Measurements from ENCODE around the gene ALK.
"Not testable (repeated sequence)": the region's sequence is repeated elsewhere in the genome, so short reads cannot be mapped to it uniquely, and the experiment has no call there.

The ALK gene

GRCh38 chr2:29753671-29754444 lies 167.5 kb downstream of the ALK start:
- DNase-seq: no peak

- no peak for DNase-seq
Observed at GRCh38 chr2:29751390-29751789, 170.0 kb downstream of the ALK start.

- not testable (repeated sequence) for DNase-seq
Observed at GRCh38 chr2:29750463-29750862, 170.9 kb downstream of the ALK start.

- no peak for DNase-seq
Observed at GRCh38 chr2:29749843-29750242, 171.5 kb downstream of the ALK start.

GRCh38 chr2:29749041-29749440 lies 172.3 kb downstream of the ALK start:
- no peak for DNase-seq

- no peak for DNase-seq
Observed at GRCh38 chr2:29747786-29748470, 173.5 kb downstream of the ALK start.

GRCh38 chr2:29744976-29745375 lies 176.4 kb downstream of the ALK start:
- DNase-seq: no peak

GRCh38 chr2:29743516-29743915 lies 177.9 kb downstream of the ALK start:
- no peak for DNase-seq

- no peak for DNase-seq
Observed at GRCh38 chr2:29742656-29743055, 178.7 kb downstream of the ALK start.

GRCh38 chr2:29741132-29741531 lies 180.3 kb downstream of the ALK start:
- no peak for DNase-seq

GRCh38 chr2:29733965-29734364 lies 187.4 kb downstream of the ALK start:
- DNase-seq: no peak

GRCh38 chr2:29733213-29733612 lies 188.2 kb downstream of the ALK start:
- DNase-seq: no peak

GRCh38 chr2:29731948-29732347 lies 189.4 kb downstream of the ALK start:
- DNase-seq: no peak

- no peak for DNase-seq
Observed at GRCh38 chr2:29729932-29730331, 191.5 kb downstream of the ALK start.

GRCh38 chr2:29729401-29729800 lies 192.0 kb downstream of the ALK start:
- no peak for DNase-seq

GRCh38 chr2:29726976-29727375 lies 194.4 kb downstream of the ALK start:
- no peak for DNase-seq

- no peak for DNase-seq
Observed at GRCh38 chr2:29725610-29726009, 195.8 kb downstream of the ALK start.

- no peak for DNase-seq
Observed at GRCh38 chr2:29724282-29724681, 197.1 kb downstream of the ALK start.

GRCh38 chr2:29723255-29724001 lies 198.0 kb downstream of the ALK start:
- no peak for DNase-seq

GRCh38 chr2:29719639-29720038 lies 201.7 kb downstream of the ALK start:
- no peak for DNase-seq

- DNase-seq: no peak
Observed at GRCh38 chr2:29718076-29718686, 203.2 kb downstream of the ALK start.

GRCh38 chr2:29715655-29716054 lies 205.7 kb downstream of the ALK start:
- DNase-seq: no peak

GRCh38 chr2:29714333-29714732 lies 207.1 kb downstream of the ALK start:
- no peak for DNase-seq
